ENCODE measurements around the gene CD14. TPM values are rescaled to one million over a fixed set of nuclear protein-coding genes. Genes with fewer than 3 reads are reported as not detected.

CD14 gene
- total RNA-seq, 1 experiment from 2014 or later: 0.13 TPM

DNA sequence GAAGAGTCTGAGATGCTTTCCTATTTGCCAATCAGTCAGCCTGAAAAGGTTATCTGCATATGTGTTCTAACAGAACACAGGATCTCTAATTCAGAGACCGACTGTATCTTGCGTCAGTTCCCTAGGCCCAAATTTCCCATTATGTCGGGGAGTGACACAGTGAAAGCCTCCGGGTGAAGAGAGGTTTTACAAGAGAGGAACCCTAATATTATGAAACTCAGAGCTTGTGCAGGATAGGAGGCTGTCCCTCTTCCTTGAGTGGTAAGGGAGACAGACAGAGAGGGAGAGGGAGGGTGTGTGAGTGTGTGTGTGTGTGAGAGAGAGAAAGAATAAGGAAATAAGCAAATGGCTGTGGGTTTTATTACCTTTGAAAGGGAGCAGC lies 1.9 kb downstream of the CD14 start:
- peaks cover 17% of the 10 kb centered on the region for H3K9me3 ChIP-seq (ENCODE audit: control insufficient read depth, low read depth, low read length)
- WGBS (ENCODE audit: extremely low coverage, insufficient read length, low lambda C conversion rate): no CpG with 5 or more reads among the region's 4 CpGs
- H3K27me3 Mint-ChIP-seq (ENCODE audit: low read depth): peaks cover 6% of the 10 kb centered on the region
- no peaks in the 10 kb centered on the region for H3K4me1 ChIP-seq (ENCODE audit: insufficient read depth, low read length)
- H2BK20ac ChIP-seq (ENCODE audit: low read depth, low read length, poor library complexity, severe bottlenecking): no peak overlapping the region
- H3K4me3 Mint-ChIP-seq: no peak overlapping the region
- H2BK15ac ChIP-seq (ENCODE audit: low read depth, low read length): no peak overlapping the region
- H3K36me3 Mint-ChIP-seq (ENCODE audit: insufficient read depth in 1 of 3, low read depth in 3 of 3): peaks cover 4 to 13% (median 11%) of the 10 kb centered on the region in 3 experiments; a peak in 6 of 7 replicates
- H3K27ac Mint-ChIP-seq: no peak overlapping the region; a peak in 1 of 7 replicates
- H3K56ac ChIP-seq (ENCODE audit: insufficient read length, low read depth, low read length): no peak overlapping the region
- H4K20me1 ChIP-seq (ENCODE audit: control insufficient read depth, insufficient read depth, insufficient read length): no peaks in the 10 kb centered on the region
- no peak overlapping the region for H2AFZ ChIP-seq (ENCODE audit: low read length)
- H4K8ac ChIP-seq (replicated peaks; ENCODE audit: insufficient read length, low read depth, low read length): no peak overlapping the region
- no peak overlapping the region for H2BK5ac ChIP-seq (ENCODE audit: insufficient read length, low read length)
- peaks cover 43 to 44% of the 10 kb centered on the region in 2 experiments for H3K9me3 Mint-ChIP-seq
- no peak overlapping the region for H4K91ac ChIP-seq (ENCODE audit: insufficient read length, low read depth, low read length)
- H3K9ac ChIP-seq (ENCODE audit: extremely low read depth, insufficient read length, low read length): no peak overlapping the region
- H2AK5ac ChIP-seq (ENCODE audit: insufficient read length, low read length): no peak overlapping the region
- H3K4ac ChIP-seq (ENCODE audit: low read depth, low read length): no peak overlapping the region
- H3K27ac ChIP-seq (ENCODE audit: insufficient read length, low read depth, low read length): no peak overlapping the region
- H3K18ac ChIP-seq (ENCODE audit: insufficient read length, low read depth, low read length): no peak overlapping the region
- H3K23ac ChIP-seq (ENCODE audit: insufficient read length, low read depth, low read length): no peak overlapping the region
- no peaks in the 10 kb centered on the region for H3K27me3 ChIP-seq (ENCODE audit: insufficient read depth, low read length)
- no peak overlapping the region for H2BK120ac ChIP-seq (ENCODE audit: low read depth, low read length, poor library complexity, severe bottlenecking)
- DNase-seq: no peak
- H3K79me2 ChIP-seq (ENCODE audit: insufficient read depth, low read length): no peaks in the 10 kb centered on the region
- H3K4me1 Mint-ChIP-seq: no peaks in the 10 kb centered on the region
- H3T11ph ChIP-seq (ENCODE audit: low read length): no peak overlapping the region
- H2BK12ac ChIP-seq (ENCODE audit: insufficient read length, low read depth, low read length): no peak overlapping the region
- TF ChIP-seq, protein P1, sequence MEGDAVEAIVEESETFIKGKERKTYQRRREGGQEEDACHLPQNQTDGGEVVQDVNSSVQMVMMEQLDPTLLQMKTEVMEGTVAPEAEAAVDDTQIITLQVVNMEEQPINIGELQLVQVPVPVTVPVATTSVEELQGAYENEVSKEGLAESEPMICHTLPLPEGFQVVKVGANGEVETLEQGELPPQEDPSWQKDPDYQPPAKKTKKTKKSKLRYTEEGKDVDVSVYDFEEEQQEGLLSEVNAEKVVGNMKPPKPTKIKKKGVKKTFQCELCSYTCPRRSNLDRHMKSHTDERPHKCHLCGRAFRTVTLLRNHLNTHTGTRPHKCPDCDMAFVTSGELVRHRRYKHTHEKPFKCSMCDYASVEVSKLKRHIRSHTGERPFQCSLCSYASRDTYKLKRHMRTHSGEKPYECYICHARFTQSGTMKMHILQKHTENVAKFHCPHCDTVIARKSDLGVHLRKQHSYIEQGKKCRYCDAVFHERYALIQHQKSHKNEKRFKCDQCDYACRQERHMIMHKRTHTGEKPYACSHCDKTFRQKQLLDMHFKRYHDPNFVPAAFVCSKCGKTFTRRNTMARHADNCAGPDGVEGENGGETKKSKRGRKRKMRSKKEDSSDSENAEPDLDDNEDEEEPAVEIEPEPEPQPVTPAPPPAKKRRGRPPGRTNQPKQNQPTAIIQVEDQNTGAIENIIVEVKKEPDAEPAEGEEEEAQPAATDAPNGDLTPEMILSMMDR (conservative IDR thresholded peaks at IDR 0.05): no peak
- no peaks in the 10 kb centered on the region for H3K79me1 ChIP-seq (ENCODE audit: insufficient read depth, low read depth, low read length, poor library complexity, severe bottlenecking)
- no peak overlapping the region for H3K4me2 ChIP-seq (ENCODE audit: insufficient read depth, insufficient read length, low read length)
- no peaks in the 10 kb centered on the region for H3K23me2 ChIP-seq (ENCODE audit: insufficient read length, low read depth, low read length, poor library complexity, severe bottlenecking)
- no peak overlapping the region for H3K14ac ChIP-seq (ENCODE audit: insufficient read depth, low read length)
- H4K5ac ChIP-seq (ENCODE audit: insufficient read length, low read depth, low read length): no peak overlapping the region

Measured in H9 (cell line).